Activated CD8-positive, alpha-beta memory T cell treated with anti-CD3 and anti-CD28 coated beads for 36 hours (primary cell): ENCODE results near the gene ACAD8. TPM values are rescaled to one million over a fixed set of nuclear protein-coding genes. Genes with fewer than 3 reads are reported as not detected.

Experiments used
- CTCF ChIA-PET: fragments of 350-600 bp; sonication (Branson Sonifier 250); formaldehyde crosslinking; loops from one replicate; lab custom pipeline; 2021; ENCODE audit warnings: antibody characterized with exemption; lab: Charles Lee
- POLR2A ChIA-PET: fragments of 350-600 bp; sonication (Branson Sonifier 250); formaldehyde crosslinking; loops from one replicate; lab custom pipeline; 2021; ENCODE audit warnings: antibody characterized with exemption; lab: Charles Lee
- total RNA-seq, 2 experiments: library from RNA; stranded (reverse); gene quantifications; one replicate each; pipeline ENCODE4 v1.2.3, GENCODE V29; 2021

ACAD8 gene
- total RNA-seq, 2 experiments from 2014 or later: 26.5 to 26.9 TPM

DNA sequence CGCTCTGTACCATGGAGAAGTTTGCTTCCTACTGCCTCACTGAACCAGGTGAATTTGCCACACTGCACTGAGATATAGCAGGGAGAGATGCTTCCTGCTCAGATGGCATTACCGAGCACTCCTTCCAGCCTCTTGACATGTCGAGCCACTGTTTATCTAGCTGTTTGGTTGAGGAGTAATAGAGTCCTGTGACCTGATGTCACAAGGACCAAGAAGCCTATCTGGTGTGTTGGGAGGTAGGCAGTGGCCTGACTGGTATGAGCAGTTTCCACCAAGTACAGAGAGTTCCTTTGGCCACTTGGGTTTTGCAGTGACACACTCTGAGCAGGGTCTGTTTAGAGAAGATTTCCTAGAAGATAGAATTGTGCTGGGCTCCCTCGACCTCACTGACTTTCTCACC lies 5.2 kb downstream of the ACAD8 start:
- ChIA-PET CTCF (no interaction called here), POLR2A (no interaction called here)

- ChIA-PET CTCF (interaction anchor here (1.5 to 2.0 kb wide), 2 partner anchors 9 to 27 kb away, joined by 4 to 8 read pairs; no protein-coding TSS in a partner anchor), POLR2A (no interaction called here)
These were observed 7.1 kb downstream of the ACAD8 start for GRCh38 chr11:134260503-134260902.

DNA sequence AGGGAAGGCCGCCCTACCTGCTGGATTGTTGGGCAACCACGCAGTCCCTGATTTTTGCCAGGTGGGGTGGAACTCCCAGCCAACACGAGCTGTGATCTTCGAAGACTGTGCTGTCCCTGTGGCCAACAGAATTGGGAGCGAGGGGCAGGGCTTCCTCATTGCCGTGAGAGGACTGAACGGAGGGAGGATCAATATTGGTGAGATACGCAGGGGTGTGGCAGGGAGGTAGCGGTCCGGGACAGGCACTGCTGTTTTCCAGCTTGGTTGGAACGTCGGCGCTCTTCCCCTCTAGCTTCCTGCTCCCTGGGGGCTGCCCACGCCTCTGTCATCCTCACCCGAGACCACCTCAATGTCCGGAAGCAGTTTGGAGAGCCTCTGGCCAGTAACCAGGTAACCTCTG lies 7.6 kb downstream of the ACAD8 start:
- CTCF ChIA-PET: interaction anchor here (0.8 to 2.0 kb wide), 4 partner anchors 9 to 27 kb away, joined by 4 to 8 read pairs (median 6); partner anchors contain the start of gene GLB1L3
- POLR2A ChIA-PET: no interaction called here

DNA sequence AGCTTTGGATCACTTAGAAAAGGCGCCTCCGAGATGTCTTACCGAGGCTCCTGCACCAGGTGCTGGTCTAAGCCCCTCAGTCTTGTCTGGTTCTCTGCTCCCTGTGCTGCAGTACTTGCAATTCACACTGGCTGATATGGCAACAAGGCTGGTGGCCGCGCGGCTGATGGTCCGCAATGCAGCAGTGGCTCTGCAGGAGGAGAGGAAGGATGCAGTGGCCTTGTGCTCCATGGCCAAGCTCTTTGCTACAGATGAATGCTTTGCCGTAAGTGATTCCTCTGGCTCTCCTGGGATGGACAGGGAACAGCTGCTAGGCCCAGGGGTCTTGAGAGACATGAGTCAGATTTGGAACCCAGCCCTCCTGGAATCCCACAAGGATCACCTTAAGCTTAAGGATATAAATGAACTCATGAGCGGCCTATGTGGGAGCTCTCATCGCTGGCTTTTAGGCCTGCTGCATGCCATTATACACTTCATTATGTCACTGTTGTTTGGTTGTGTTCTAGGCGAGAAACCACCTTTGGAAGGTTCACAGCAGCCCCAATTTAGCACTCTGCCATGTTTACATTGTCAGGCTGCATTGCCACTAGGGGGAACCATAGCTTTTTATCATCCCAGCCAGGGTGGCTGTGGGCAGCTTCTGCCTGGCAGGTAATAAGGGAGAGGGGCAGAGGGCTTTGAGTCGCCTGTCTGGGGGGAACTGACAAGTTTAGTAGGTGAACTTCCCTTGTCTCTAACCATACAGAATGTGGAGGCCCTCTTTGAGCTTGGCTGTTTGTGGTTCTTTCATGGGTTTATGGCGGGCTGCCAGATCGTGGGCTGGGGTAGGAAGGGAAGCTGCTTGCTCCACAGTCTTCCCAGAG lies 8.5 kb downstream of the ACAD8 start:
- ChIA-PET CTCF (interaction anchor here (0.8 to 2.0 kb wide), 6 partner anchors 10 to 226 kb away, joined by 3 to 8 read pairs (median 5); partner anchors contain the start of gene GLB1L3), POLR2A (no interaction called here)

- ChIA-PET CTCF (interaction anchor here (0.6 to 0.9 kb wide), 2 partner anchors 11 to 58 kb away, joined by 3 to 5 read pairs; partner anchors contain the start of gene ACAD8), POLR2A (no interaction called here)
These were observed 11.8 kb downstream of the ACAD8 start for GRCh38 chr11:134264966-134265764.

DNA sequence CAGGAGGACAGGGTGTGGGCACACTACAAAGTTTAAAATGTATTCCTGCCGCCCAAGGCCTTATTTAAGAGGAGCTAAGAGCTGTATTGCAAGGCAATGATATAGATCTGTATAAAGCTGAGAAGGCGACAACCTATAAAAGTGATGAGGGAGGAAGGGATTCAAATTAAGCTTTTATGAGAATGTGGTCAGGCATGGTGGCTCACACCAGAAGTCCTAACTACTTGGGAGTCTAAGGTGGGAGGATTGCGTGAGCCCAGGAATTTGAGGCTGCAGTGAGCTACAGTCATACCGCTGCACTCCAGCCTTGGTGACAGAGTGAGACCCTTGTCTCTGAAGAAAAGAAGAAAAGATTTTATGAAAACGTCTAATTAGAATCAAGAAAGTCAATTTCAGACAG lies 13.1 kb downstream of the ACAD8 start:
- POLR2A ChIA-PET: no interaction called here
- CTCF ChIA-PET: no interaction called here

- ChIA-PET CTCF (no interaction called here), POLR2A (no interaction called here)
These were observed 13.5 kb downstream of the ACAD8 start for GRCh38 chr11:134266841-134267251.

- POLR2A ChIA-PET: no interaction called here
- CTCF ChIA-PET: no interaction called here
These were observed 14.1 kb downstream of the ACAD8 start for GRCh38 chr11:134267461-134267860.

DNA sequence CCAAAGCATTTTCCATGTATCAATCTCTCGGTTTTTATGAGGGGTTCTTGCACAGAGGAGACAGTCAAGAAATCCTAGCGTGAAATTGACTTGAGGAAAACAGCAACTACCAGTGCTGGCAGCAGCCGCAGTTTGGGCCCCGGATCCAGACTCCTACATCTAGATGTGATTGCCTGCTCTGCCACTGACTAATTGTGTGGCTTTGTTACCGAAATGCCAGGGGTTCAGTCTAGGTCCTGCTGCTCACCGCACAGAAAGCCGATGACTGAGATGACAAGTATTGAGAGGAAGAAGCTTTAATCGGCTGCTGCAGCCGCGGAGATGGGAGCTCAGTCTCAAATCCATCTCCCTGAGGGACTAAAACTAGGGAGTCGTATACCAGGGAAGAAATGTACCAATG lies 14.6 kb downstream of the ACAD8 start:
- ChIA-PET POLR2A (no interaction called here), CTCF (no interaction called here)

GRCh38 chr11:134270250-134270714 lies 16.9 kb downstream of the ACAD8 start:
- CTCF ChIA-PET: interaction anchor here (0.6 kb wide), 1 partner anchor 22 kb away, joined by 3 read pairs; no protein-coding TSS in a partner anchor
- POLR2A ChIA-PET: no interaction called here

DNA sequence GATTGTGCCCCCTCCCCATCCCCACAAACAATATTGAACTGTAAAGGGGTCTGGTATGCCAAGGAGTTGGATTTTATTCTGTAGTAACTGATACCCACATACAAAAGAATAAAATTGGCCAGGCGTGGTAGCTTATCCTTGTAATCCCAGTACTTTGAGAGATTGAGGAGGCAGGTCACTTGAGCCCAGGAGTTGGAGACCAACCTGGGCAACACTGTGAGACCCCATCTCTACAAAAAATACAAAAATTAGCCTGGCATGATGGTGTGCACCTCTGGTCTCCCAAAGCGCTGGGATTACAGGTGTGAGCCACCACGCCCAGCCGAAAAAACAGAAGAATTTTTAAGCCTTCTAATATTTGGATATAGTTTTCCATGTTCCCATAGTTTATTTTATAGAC lies 18.6 kb downstream of the ACAD8 start:
- CTCF ChIA-PET: no interaction called here
- POLR2A ChIA-PET: no interaction called here

DNA sequence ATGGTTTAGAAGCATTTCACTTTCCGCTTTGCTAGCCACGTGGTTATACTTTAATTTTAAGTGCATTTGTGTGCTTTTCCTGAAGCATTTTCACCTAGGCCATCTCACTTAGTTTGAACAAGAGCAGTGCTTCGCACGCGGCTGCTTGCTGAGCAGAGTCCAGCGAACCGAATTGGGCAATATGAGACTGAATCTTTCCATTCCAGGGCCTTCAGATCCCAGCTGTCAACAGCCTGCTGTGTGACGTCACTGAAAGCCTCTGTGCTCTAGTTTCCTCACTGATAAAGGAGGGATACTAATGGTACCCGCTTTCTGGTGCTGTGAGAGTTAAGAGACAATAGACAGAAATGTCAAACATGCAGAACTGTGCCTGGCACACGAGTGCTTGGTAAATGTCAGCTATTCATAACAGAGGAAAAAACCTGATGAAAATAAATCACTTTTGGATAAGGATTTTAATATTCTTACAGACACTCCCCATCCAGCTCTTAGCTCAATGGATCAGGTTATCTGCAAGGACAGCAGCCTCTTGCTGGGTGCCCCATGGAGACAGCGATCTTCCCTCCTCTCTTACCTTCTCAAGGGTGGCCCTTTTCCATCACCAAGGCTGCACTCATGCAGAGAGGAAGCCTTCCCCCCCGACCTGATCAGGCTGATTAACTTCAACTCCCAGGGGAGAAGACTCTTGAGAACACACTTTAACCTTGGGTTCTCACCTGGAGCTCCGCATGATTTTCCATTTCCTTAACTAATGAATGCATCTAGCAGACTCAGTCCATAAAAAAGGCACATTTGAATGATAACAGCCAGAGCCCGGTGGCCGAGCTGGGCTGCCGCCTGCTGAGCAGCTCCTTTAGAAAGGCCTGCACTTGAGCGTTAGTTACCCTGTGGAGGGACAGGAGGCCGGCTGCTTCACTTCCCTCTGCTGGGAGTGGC lies 19.3 kb downstream of the ACAD8 start:
- ChIA-PET CTCF (interaction anchor here (1.8 kb wide), 1 partner anchor 11 kb away, joined by 4 read pairs; no protein-coding TSS in a partner anchor), POLR2A (interaction anchor here (0.6 kb wide), 1 partner anchor 11 kb away, joined by 3 read pairs; no protein-coding TSS in a partner anchor)

GRCh38 chr11:134273317-134273712 lies 19.9 kb downstream of the ACAD8 start:
- CTCF ChIA-PET: interaction anchor here (1.8 kb wide), 1 partner anchor 11 kb away, joined by 4 read pairs; no protein-coding TSS in a partner anchor

GRCh38 chr11:134275188-134275533 lies 21.8 kb downstream of the ACAD8 start:
- ChIA-PET POLR2A (interaction anchor here (1.4 to 2.1 kb wide), 4 partner anchors 21 to 57 kb away, joined by 5 to 13 read pairs (median 9); partner anchors contain the start of genes ACAD8, GLB1L2, NCAPD3 and THYN1), CTCF (no interaction called here)

More at GRCh38 chr11:134273317-134273712, 19.9 kb downstream of the ACAD8 start:
- POLR2A ChIA-PET: interaction anchor here (0.6 kb wide), 2 partner anchors 10 to 306 kb away, joined by 3 to 4 read pairs; no protein-coding TSS in a partner anchor

DNA sequence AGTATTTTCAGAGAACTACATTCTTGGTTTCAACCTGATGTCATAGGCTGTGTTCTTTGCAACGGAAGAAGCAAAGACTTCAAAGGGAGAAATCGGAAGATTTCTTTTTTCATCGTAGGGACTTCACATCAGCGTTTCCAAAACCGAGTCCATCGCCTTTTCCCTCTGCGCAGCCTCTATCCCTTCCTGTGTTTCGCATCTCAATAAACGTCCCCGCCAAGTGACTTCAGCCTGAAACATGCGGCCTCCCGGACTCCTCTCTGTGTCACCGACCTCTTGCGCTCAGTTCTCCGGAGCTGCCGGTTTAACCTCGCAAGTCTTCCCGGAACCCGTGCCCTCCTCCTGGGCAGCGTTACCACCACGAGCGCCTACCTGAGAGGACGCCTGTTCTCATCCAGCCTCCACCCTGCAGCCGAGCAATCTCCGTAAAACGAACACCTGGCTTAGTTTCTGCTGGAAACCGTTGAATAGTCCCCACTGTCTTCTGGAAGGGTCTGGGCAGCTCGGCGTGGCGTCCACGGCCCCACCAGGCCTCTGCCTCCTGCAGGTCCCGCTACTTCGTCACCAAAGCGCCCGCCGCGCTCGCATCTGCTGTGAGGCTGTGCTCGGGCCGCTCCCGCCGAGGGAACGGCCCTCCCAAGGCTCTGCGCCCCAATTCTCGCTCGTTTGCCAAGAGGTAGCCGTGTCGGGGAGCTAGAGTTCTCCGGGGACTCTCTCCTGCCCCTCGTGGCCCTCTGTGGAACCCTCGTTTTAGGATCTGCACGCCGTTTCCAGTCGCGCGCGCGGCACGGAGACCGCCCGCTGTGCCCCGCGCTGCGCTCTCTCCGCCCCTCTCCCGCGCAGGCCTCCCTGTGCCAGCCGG lies 22.4 kb downstream of the ACAD8 start, which contains the start of gene GLB1L3:
TSS of gene GLB1L3 (plus strand) at position 846 of the 862 bp plus-strand sequence. CDS start 362 bp downstream, outside the sequence.
- CTCF ChIA-PET: interaction anchor here (0.8 to 1.6 kb wide), 8 partner anchors 14 to 204 kb away, joined by 3 to 6 read pairs (median 3); partner anchors contain the start of gene VPS26B
- POLR2A ChIA-PET: interaction anchor here (0.6 to 2.1 kb wide), 7 partner anchors 22 to 114 kb away, joined by 3 to 13 read pairs (median 5); partner anchors contain the start of genes ACAD8, GLB1L2, NCAPD3 and THYN1

DNA sequence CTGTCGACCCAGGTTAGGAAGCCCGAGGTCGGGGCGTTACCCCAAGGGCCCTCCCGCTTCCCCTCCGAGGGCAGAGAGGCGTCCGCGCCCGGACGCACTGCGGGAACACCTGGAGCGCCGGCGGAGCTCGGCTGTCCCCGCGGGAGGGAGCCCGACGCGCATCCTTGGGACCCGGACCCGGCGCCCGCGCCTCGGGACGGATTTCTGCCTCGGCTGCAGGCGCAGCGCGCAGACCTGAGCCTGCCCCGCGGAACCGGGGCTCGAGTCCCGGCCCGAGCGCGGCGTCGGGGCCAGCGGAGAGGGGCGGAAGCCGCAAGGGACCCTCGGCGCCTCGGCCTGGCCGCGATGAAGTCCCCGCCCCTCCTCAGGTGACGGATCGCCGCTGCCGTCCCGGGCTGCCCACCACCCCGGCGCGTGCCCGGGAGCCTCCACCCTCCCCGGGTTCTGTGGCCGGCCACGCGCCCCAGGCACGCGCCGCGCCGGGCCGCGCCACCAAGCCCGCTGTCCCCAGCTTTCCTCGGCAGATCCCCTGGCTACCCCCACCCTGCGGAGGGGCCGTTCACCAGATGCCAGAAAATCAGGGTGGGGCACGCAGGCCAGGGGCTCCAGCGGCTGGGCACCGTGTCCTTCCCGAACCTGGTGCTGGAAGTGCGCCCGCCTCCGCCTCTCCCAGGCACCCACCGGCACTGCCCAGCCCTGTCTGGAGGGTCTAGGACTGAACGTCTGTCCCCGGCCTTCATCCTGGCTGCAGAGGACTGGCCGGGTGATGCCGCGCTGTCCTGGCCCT lies 23.2 kb downstream of the ACAD8 start:
- ChIA-PET POLR2A (interaction anchor here (0.6 to 2.1 kb wide), 7 partner anchors 23 to 114 kb away, joined by 3 to 13 read pairs (median 5); partner anchors contain the start of genes ACAD8, GLB1L2, NCAPD3 and THYN1), CTCF (interaction anchor here (0.8 to 1.6 kb wide), 9 partner anchors 13 to 205 kb away, joined by 3 to 6 read pairs (median 3); partner anchors contain the start of gene VPS26B)
